ENCODE measurements around the gene TPRA1. TPM values are rescaled to one million over a fixed set of nuclear protein-coding genes. Genes with fewer than 3 reads are reported as not detected.
"Not testable (repeated sequence)": the region's sequence is repeated elsewhere in the genome, so short reads cannot be mapped to it uniquely, and the experiment has no call there.

Gene TPRA1
- total RNA-seq, 1 donor from 2014 or later: 24.6 TPM

DNA sequence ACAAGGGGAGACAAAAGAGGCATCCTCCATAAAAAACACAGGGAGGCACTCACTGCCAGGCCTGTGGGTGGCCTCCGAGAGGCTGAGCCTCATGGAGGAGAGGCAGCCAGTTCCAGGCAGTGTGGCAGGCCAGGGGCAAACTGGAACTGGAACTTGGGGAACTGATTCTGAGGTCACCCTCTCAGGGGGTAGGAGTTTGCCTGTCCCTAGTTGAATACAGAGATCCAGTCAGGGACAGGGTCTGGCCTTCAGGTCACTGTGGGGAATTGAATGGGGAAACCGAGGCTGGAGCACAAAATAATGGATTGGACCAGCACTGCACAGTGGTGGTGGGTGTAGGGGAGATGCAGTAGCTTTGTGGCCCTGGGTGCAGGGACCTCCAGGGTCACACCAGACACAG lies 58.7 kb downstream of the TPRA1 start:
- Mint-ChIP-seq H3K9me3 (ENCODE audit: unreplicated experiment) (peaks cover 13% of the 10 kb centered on the region), H3K27me3 (ENCODE audit: low read depth, unreplicated experiment) (peaks cover 32% of the 10 kb centered on the region), H3K27ac (ENCODE audit: unreplicated experiment) (no peak overlapping the region), H3K36me3 (ENCODE audit: low read depth, unreplicated experiment) (no peaks in the 10 kb centered on the region), H3K4me1 (ENCODE audit: low read depth, unreplicated experiment) (peaks cover 3% of the 10 kb centered on the region), H3K4me3 (ENCODE audit: unreplicated experiment) (no peak overlapping the region)
- H3K27me3 ChIP-seq (ENCODE audit: insufficient read depth, low read length): no peaks in the 10 kb centered on the region
- H3K4me3 ChIP-seq (ENCODE audit: insufficient read depth, low read depth, low read length): no peak overlapping the region
- DNase-seq (ENCODE audit: low read depth): no peak
- TF ChIP-seq, protein P1, sequence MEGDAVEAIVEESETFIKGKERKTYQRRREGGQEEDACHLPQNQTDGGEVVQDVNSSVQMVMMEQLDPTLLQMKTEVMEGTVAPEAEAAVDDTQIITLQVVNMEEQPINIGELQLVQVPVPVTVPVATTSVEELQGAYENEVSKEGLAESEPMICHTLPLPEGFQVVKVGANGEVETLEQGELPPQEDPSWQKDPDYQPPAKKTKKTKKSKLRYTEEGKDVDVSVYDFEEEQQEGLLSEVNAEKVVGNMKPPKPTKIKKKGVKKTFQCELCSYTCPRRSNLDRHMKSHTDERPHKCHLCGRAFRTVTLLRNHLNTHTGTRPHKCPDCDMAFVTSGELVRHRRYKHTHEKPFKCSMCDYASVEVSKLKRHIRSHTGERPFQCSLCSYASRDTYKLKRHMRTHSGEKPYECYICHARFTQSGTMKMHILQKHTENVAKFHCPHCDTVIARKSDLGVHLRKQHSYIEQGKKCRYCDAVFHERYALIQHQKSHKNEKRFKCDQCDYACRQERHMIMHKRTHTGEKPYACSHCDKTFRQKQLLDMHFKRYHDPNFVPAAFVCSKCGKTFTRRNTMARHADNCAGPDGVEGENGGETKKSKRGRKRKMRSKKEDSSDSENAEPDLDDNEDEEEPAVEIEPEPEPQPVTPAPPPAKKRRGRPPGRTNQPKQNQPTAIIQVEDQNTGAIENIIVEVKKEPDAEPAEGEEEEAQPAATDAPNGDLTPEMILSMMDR (IDR thresholded peaks at IDR 0.05; ENCODE audit: insufficient read depth, low read depth, low read length): no peak
- no peaks in the 10 kb centered on the region for H3K9me3 ChIP-seq (ENCODE audit: insufficient read depth, low read depth, low read length)
- H3K4me1 ChIP-seq (ENCODE audit: insufficient read depth, low read length): no peaks in the 10 kb centered on the region
- H3K4me2 ChIP-seq (ENCODE audit: low read length): no peak overlapping the region
- H3K27ac ChIP-seq (ENCODE audit: low read depth, low read length): no peak overlapping the region
- no peak overlapping the region for H2AFZ ChIP-seq (ENCODE audit: low read depth, low read length)
- H3K9ac ChIP-seq (ENCODE audit: low read length): no peak overlapping the region
- no peaks in the 10 kb centered on the region for H3K36me3 ChIP-seq (ENCODE audit: insufficient read depth, low read length)
- H4K20me1 ChIP-seq (ENCODE audit: insufficient read depth, low read length): no peaks in the 10 kb centered on the region
- H3K79me2 ChIP-seq (ENCODE audit: insufficient read depth, low read length): no peaks in the 10 kb centered on the region
- no peak for FAIRE-seq

GRCh38 chr3:127530863-127531262 lies 59.7 kb downstream of the TPRA1 start:
- H3K79me2 ChIP-seq (ENCODE audit: insufficient read depth, low read length); H3K9ac ChIP-seq (ENCODE audit: low read length); H3K27me3 ChIP-seq (ENCODE audit: insufficient read depth, low read length); H2AFZ ChIP-seq (ENCODE audit: low read depth, low read length); FAIRE-seq; H3K27ac ChIP-seq (ENCODE audit: low read depth, low read length); H3K4me2 ChIP-seq (ENCODE audit: low read length); H3K4me1 ChIP-seq (ENCODE audit: insufficient read depth, low read length); H3K4me1 Mint-ChIP-seq (ENCODE audit: low read depth, unreplicated experiment); H3K36me3 Mint-ChIP-seq (ENCODE audit: low read depth, unreplicated experiment); H3K36me3 ChIP-seq (ENCODE audit: insufficient read depth, low read length); H4K20me1 ChIP-seq (ENCODE audit: insufficient read depth, low read length); H3K9me3 ChIP-seq (ENCODE audit: insufficient read depth, low read depth, low read length); H3K27ac Mint-ChIP-seq (ENCODE audit: unreplicated experiment); H3K4me3 ChIP-seq (ENCODE audit: insufficient read depth, low read depth, low read length); H3K4me3 Mint-ChIP-seq (ENCODE audit: unreplicated experiment); DNase-seq (ENCODE audit: low read depth): not testable (repeated sequence)
- H3K27me3 Mint-ChIP-seq (ENCODE audit: low read depth, unreplicated experiment): peaks cover 30% of the 10 kb centered on the region
- H3K9me3 Mint-ChIP-seq (ENCODE audit: unreplicated experiment): peaks cover 13% of the 10 kb centered on the region

DNA sequence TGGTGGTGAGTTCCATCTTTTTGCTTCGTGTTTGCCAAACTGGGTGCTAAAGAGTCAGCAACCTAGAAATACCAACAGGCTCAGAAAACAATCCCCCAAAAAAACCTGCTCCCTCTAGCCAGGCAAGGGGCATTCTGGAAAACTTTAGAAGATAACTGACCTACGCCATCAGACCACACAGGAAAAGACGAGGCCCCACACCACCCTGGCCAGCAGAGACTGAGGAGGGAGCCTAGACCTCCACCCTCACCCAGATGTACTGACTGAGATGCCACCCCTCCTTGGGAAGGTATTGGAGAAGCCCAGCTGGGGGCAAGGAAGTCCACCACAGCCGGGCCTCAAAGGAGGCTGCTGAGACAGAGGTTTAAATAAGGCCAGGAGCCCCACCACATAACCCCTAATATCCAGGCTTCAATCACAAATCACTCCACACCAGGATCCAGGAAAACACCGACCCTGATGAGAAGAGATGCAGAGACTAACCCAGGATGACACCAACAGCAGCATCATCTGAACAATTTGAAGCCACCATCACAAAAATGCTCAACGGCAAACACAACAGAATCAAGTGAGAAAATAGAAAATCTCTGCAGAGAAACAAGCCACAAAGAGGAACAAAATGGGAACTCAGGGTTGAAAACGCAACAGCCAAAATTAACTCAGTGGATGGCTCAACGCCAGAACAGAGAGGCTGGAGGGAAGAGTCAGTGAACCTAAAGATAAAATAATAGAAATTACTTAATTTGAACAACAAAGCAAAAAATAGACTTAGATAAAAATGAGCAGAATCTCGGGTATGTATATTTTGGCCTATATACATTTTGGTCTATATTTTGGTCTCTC lies 61.0 kb downstream of the TPRA1 start:
- Histone ChIP-seq H3K4me1 (ENCODE audit: insufficient read depth, low read length) (peaks cover 5% of the 10 kb centered on the region), H3K27ac (ENCODE audit: low read depth, low read length) (no peak overlapping the region), H3K4me2 (ENCODE audit: low read length) (no peak overlapping the region), H4K20me1 (ENCODE audit: insufficient read depth, low read length) (no peaks in the 10 kb centered on the region), H3K9me3 (ENCODE audit: insufficient read depth, low read depth, low read length) (no peaks in the 10 kb centered on the region), H3K9ac (ENCODE audit: low read length) (no peak overlapping the region), H2AFZ (ENCODE audit: low read depth, low read length) (no peak overlapping the region), H3K79me2 (ENCODE audit: insufficient read depth, low read length) (no peaks in the 10 kb centered on the region), H3K4me3 (ENCODE audit: insufficient read depth, low read depth, low read length) (no peak overlapping the region), H3K36me3 (ENCODE audit: insufficient read depth, low read length) (no peaks in the 10 kb centered on the region), H3K27me3 (ENCODE audit: insufficient read depth, low read length) (peaks cover 3% of the 10 kb centered on the region)
- TF ChIP-seq EZH2 (IDR thresholded peaks at IDR 0.05; ENCODE audit: insufficient read depth, low read length): no peak
- TF ChIP-seq, protein P1 (IDR thresholded peaks at IDR 0.05; ENCODE audit: insufficient read depth, low read depth, low read length): no peak
- no peak overlapping the region for H3K4me3 Mint-ChIP-seq (ENCODE audit: unreplicated experiment)
- peaks cover 6% of the 10 kb centered on the region for H3K4me1 Mint-ChIP-seq (ENCODE audit: low read depth, unreplicated experiment)
- FAIRE-seq (no peak), DNase-seq (ENCODE audit: low read depth) (no peak)
- H3K27me3 Mint-ChIP-seq (ENCODE audit: low read depth, unreplicated experiment): peaks cover 24% of the 10 kb centered on the region
- H3K36me3 Mint-ChIP-seq (ENCODE audit: low read depth, unreplicated experiment): no peaks in the 10 kb centered on the region
- H3K9me3 Mint-ChIP-seq (ENCODE audit: unreplicated experiment): peaks cover 13% of the 10 kb centered on the region
- H3K27ac Mint-ChIP-seq (ENCODE audit: unreplicated experiment): no peak overlapping the region

Measured in astrocyte (in vitro differentiated cells and primary cell).